Measurements from ENCODE around the gene ZNF326. TPM values are rescaled to one million over a fixed set of nuclear protein-coding genes. Genes with fewer than 3 reads are reported as not detected.

Gene ZNF326
- polyA plus RNA-seq, 1 donor (not counting 4 experiments of a cell fraction or from before 2014, with no cell fraction given), result 22.7 TPM

DNA sequence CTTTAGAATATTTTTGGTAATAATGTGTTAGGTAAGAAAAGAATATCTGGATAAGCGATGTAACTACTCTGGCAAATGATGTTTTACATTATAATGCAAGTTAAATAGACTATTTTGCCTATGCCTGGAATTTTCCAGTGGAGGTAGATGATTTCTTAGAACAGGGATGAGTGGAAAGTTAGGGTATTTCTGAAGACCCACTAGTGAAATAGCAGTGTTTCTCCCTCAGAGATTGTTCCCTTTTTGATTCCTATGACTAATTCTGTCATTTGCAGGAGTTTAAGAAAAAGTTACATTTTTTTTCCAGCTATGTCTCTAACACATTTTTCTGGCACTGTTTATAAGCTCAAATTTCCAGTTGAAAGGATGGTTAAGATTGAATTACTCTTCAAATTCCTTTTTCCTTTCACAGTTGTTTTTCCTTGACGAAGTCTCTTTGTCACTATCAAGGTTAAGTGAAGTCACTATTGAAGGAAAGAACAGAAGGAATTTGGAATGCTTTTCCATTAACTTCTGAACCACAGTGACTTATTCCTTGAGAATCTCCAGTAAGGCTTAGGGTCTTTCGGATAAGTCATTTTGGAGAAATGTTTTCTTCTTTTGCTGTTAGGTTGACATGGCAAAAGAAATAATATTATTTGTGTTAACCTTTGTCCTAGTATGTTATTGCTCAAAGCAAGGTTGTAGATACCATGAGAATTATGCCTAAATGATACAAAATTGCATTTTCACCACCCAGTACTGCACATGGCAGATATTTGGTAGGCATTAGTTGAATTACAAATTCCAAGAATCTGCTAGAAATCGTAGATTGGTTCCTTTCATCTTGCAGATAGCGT is 42.9 kb upstream of the ZNF326 start:
- no peaks in the 10 kb centered on the region for H3K9me1 ChIP-seq (ENCODE audit: control insufficient read depth, extremely low read depth, insufficient read depth, low read length)
- H2AFZ ChIP-seq (ENCODE audit: control insufficient read depth, low read length), result no peak overlapping the region
- no peak for TF ChIP-seq EZH2 (IDR thresholded peaks at IDR 0.05; ENCODE audit: low read length)
- H3K4me3 ChIP-seq (ENCODE audit: control insufficient read depth in 2 of 3, extremely low read depth in 1 of 3, insufficient read depth in 2 of 3, low read depth in 1 of 3, low read length in 3 of 3), result no peak overlapping the region
- H3K27me3 ChIP-seq (ENCODE audit: control insufficient read depth, extremely low read depth, insufficient read depth, low read length), result no peaks in the 10 kb centered on the region
- H3K36me3 ChIP-seq (ENCODE audit: control insufficient read depth in 2 of 2, extremely low read depth in 1 of 2, insufficient read depth in 2 of 2, low read length in 2 of 2), result no peaks in the 10 kb centered on the region
- no peak overlapping the region for H3K9ac ChIP-seq (ENCODE audit: control insufficient read depth, extremely low read depth, insufficient read depth, low read length)
- no peak for DNase-seq (ENCODE audit: low read depth, low spot score)
- H3K4me1 ChIP-seq (ENCODE audit: control insufficient read depth, extremely low read depth, insufficient read depth, low read length), result peaks cover 22% of the 10 kb centered on the region
- dilution Hi-C loops (cut with MboI; ENCODE audit: extremely low pct_ligation_motif_present, low sequenced_read_pairs), result no loop called here
- H3K9me3 ChIP-seq (ENCODE audit: control insufficient read depth, low read depth, low read length), result no peaks in the 10 kb centered on the region
- no peak overlapping the region for H3K4me2 ChIP-seq (ENCODE audit: control insufficient read depth, extremely low read depth, insufficient read depth, low read depth, low read length)
- no peak for FAIRE-seq
- H3K27ac ChIP-seq (ENCODE audit: control insufficient read depth, insufficient read depth, low read length), result peak overlapping the region; percentile 75
- H3K79me2 ChIP-seq (ENCODE audit: control insufficient read depth, insufficient read depth, low read length), result no peaks in the 10 kb centered on the region
- H4K20me1 ChIP-seq (ENCODE audit: control insufficient read depth, extremely low read depth, insufficient read depth, low read length), result no peaks in the 10 kb centered on the region

DNA sequence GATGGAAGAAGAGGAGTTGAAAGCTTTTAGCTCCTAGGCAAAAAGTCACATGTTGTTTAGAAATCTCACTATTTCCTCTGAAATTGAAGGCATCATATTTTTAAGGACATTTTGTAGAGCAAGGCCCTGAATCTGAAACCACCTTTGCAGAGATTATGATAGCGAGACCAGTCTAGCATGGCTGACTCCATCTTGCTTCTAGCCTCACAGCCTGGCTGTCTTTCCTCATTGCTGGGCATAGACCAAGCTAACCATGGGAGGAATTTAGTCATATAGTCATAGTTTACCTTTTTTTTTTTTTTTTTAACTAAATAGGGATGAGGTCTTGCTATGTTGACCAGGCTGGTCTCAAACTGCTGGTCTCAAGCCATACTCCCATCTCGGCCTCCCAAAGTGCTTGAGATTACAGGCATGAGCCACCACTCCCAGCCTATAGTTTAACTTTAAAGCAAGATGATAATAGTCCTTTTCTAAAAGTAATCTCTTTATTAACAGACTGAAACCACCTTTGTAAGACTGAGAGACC is 42.2 kb upstream of the ZNF326 start:
- DNase-seq (ENCODE audit: low read depth, low spot score) (no peak), FAIRE-seq (no peak)
- no peaks in the 10 kb centered on the region for H3K36me3 ChIP-seq (ENCODE audit: control insufficient read depth in 2 of 2, extremely low read depth in 1 of 2, insufficient read depth in 2 of 2, low read length in 2 of 2)
- H3K4me2 ChIP-seq (ENCODE audit: control insufficient read depth, extremely low read depth, insufficient read depth, low read depth, low read length), result peak overlapping the region; percentile 45
- H4K20me1 ChIP-seq (ENCODE audit: control insufficient read depth, extremely low read depth, insufficient read depth, low read length), result no peaks in the 10 kb centered on the region
- no peaks in the 10 kb centered on the region for H3K27me3 ChIP-seq (ENCODE audit: control insufficient read depth, extremely low read depth, insufficient read depth, low read length)
- no peaks in the 10 kb centered on the region for H3K9me3 ChIP-seq (ENCODE audit: control insufficient read depth, low read depth, low read length)
- no peaks in the 10 kb centered on the region for H3K9me1 ChIP-seq (ENCODE audit: control insufficient read depth, extremely low read depth, insufficient read depth, low read length)
- peak overlapping the region; percentile 39 for H3K9ac ChIP-seq (ENCODE audit: control insufficient read depth, extremely low read depth, insufficient read depth, low read length)
- H3K4me3 ChIP-seq (ENCODE audit: control insufficient read depth in 2 of 3, extremely low read depth in 1 of 3, insufficient read depth in 2 of 3, low read depth in 1 of 3, low read length in 3 of 3), result no peak overlapping the region
- TF ChIP-seq, protein P1, sequence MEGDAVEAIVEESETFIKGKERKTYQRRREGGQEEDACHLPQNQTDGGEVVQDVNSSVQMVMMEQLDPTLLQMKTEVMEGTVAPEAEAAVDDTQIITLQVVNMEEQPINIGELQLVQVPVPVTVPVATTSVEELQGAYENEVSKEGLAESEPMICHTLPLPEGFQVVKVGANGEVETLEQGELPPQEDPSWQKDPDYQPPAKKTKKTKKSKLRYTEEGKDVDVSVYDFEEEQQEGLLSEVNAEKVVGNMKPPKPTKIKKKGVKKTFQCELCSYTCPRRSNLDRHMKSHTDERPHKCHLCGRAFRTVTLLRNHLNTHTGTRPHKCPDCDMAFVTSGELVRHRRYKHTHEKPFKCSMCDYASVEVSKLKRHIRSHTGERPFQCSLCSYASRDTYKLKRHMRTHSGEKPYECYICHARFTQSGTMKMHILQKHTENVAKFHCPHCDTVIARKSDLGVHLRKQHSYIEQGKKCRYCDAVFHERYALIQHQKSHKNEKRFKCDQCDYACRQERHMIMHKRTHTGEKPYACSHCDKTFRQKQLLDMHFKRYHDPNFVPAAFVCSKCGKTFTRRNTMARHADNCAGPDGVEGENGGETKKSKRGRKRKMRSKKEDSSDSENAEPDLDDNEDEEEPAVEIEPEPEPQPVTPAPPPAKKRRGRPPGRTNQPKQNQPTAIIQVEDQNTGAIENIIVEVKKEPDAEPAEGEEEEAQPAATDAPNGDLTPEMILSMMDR (optimal IDR thresholded peaks at IDR 0.05 in 1 of 3, IDR thresholded peaks at IDR 0.05 in 1 of 3, conservative IDR thresholded peaks at IDR 0.05 in 1 of 3; ENCODE audit: extremely low read depth in 1 of 3, insufficient read depth in 2 of 3, low read length in 3 of 3), result no peak
- no peak for TF ChIP-seq EZH2 (IDR thresholded peaks at IDR 0.05; ENCODE audit: low read length)
- dilution Hi-C loops (cut with MboI; ENCODE audit: extremely low pct_ligation_motif_present, low sequenced_read_pairs), result no loop called here
- H2AFZ ChIP-seq (ENCODE audit: control insufficient read depth, low read length), result peak overlapping the region; percentile 75
- H3K79me2 ChIP-seq (ENCODE audit: control insufficient read depth, insufficient read depth, low read length), result no peaks in the 10 kb centered on the region
- H3K4me1 ChIP-seq (ENCODE audit: control insufficient read depth, extremely low read depth, insufficient read depth, low read length), result peaks cover 26% of the 10 kb centered on the region
- peak overlapping the region; percentile 75 for H3K27ac ChIP-seq (ENCODE audit: control insufficient read depth, insufficient read depth, low read length)

All from keratinocyte (primary cell).